SKM-1 treated with dmso at 0.1 percent for 144 hours (cell line): ENCODE data around the gene TNP1.

Experiments
- DNase-seq: peaks from one replicate; lab custom pipeline; 2025; ENCODE audit not compliant: unreplicated experiment; lab: John Stamatoyannopoulos, UW

TNP1 gene

DNA sequence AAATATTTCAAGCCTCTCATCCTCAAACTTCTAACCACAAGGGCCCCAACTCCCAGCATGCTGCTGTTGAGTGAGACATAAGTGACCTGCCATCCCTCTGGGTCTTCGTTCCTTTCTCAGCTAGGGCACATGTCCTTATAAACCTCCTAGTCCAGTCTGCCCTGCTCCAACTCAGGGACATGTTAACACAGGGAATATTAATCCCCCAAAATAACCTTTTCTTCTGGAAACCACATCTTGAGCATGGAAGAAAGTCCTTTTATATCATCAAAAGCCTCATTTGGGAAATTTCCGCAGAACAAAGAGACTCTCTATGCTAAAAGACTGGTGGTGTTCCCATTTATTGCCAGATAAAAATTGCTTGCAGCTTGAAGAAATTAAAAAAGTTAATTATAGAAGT, 14.4 kb downstream of the TNP1 start:
- DNase-seq = no peak

DNA sequence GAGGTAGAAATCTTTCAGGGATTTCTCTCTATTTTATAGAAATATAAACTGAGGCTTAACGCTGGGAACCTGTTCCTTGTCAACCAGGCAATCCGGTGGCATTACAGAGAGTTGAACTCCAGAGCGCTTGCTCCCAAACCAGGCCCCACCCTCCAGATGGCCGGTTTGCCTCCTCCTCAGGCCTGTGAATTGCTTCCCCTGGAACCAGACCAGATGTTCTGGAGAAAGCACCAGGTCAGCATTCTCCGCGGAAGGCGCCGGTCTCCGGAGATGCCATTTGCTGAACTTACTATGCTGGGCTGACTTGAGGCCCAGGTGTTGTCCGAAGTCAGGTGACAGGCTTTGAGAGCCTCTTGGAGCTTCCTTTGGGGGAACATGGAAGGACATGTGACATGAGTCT, 17.2 kb downstream of the TNP1 start:
- DNase-seq = no peak

DNA sequence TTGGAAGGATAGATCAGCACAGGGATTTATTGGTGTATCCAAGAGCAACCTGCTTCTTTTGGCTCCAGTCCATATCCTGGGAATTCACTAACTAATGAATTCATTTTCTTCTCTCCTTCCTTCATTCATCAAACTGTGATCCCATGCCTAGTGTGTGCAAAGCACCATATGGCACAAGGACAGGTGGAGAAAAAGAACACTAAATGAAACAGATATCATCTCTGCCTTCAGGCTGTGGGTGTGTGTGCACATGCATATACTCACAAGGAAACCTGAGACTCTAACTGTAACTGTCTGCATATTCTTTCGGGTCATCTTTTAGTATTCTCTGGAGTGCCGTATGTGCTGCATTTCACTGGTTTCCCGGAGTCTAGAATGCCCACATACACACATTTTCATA, 20.2 kb downstream of the TNP1 start:
- no peak for DNase-seq

DNA sequence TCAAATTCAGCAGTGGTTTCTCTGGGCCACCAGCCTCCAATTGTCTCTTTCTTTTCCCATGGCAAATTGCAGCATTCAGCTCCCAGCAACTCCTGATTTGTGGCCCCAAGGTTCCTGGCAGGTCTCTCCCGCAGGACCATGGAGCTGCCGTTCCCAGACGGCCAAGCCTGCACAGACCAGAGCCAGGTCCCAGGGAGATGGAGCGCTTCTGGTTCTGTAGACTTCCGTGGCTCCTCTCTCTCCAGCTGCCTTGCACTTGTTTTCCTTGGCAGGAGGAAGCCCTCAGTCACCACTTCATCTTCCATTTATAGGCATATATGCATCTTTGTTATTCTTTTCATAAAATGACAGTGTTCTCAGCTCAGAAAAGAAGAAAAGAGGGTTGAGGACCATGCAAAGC, 21.7 kb downstream of the TNP1 start:
- no peak for DNase-seq

DNA sequence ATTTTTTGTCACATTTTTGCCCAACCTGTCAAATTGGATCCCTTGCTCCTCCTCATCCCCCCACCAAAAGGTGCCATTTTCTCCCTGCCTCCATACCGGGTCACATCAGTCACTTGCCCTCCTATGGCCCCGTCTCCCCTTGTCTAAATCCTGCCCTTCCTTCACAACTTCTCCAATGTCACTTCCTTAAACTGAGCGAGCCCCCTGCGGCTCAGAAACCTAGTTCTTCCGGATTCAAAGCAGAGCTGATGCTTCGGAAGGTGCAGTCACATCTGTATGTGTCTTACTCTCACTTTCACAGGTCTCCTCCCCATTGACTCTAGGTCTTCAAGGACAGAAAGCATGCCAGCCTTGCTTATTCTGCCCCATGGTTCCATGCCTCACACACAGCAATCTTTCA, 22.1 kb downstream of the TNP1 start:
- DNase-seq = no peak

DNA sequence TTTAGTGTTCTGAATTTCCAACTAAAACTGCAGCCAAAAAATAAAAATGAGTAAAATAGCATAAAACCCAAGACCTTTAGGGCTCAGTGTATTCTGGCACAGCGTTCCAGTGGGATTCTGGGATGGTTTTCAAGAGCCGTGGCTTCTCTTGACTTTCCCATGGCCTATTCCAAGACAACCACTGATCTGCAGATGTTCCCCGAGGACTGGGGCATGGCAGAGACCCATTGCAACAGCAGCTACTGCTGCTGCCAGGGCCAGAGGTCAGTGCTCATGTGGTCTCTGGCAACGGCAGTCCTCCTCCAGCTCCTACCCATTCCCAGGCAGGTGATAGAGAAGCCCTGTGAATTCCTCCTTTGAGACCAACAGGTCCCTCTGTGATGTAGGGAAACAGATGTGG, 26.8 kb downstream of the TNP1 start:
- DNase-seq = no peak

DNA sequence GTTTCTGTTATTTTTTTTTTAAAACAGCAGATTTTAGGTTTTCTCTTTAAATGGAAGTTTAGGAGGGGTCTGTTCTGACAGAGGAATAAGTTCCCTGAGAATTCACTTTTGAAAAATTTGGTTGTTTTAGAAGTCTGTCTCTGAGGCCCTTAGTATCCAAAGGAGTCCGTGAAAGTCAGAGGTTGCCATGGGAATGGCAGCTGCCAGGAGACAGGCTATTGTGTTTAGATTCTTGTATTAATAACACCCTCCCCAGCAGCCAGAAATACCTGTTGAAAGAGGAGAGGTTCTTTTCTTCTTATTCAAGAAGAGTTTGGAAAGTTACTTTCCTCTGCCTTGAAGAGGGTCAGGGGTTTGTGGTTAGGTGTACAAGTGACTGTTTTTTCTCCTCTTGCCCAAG, 29.5 kb downstream of the TNP1 start:
- no peak for DNase-seq

DNA sequence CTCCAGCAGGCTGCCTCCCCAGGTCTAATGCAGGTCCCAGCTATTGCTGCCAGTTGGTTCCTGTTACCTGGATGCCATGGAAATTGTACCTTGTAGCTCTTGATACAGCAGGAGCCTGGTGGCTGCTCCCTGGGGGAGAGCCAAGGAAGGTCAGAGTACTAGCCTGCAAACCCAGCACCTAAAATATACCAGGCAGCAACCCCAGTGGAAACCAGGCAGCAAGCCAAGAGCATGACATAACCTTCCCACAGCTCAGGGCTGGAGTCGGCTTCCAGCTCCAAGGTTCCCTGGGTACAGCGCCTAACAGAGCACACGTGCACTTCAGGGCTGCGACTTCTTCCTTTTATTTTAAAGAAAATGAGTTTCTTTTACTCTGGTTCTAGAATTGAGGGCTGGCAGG, 30.3 kb downstream of the TNP1 start:
- DNase-seq = no peak

DNA sequence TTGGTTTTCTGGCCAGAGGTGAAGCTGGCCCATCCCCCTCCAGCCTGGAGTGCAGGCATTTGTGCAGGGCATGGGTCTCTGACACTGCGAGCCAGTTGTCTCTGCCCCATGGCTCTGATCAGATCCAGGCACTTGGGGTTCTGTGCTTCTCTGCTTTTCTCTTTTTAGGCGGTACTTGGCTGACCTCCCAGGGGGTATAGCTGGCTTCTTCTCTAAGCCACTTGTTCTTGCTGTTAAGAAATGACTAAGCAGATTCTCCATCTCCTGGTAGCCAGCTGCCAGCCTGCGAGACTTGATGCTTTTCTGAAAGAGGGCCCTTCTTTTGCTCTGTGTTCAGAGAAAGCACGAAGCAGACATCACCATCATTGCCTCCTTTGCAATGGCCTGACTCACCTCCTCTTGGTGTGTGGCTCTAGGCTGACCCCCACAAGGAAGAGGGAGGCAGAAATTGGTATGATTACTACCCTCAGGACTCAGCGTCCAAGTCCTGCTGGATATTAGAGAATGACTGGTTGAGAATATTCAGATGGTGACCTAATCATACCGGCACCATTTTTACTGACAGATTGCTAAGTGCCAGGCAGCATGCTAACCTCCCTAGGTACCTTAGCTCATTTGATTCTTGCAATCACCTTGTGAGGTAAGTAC, 32.7 kb downstream of the TNP1 start:
- DNase-seq = no peak

DNA sequence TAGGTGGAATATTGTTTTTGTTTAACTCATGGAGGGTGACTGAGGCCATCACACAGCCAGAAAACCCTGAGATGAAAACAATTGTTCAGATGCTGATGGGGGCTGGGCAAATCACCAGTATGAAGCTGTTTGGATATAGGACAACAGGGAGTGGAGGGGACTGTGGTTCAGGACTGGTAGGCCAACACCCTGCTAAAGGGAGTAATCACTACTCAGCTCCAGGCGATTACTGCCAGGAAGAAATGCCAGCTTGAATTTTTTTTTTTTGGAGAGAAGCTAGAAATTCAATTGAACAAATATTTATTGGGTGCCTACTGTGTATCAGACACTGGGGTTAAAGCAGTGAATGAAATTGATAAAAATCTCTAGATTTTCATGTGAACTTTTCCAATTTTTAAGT, 37.4 kb downstream of the TNP1 start:
- DNase-seq = no peak

DNA sequence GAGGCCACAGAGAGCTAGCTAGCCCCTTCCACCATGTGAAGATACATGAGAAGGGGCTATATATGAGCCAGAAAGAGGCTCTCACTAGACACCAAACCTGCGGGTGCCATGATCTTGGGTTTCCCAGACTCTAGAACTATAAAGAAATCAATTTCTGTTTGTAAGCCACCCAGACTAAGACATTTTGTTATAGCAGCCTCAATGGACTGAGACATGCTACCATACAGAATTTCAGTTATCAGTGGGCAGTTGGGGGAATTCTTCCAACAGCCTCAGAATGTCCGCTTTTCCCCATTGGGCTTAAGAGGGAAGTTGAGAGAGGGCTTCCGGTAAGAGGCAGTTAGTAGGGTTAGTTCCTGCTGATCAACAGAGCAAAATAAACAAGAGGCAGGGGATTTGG, 39.2 kb downstream of the TNP1 start:
- no peak for DNase-seq

DNA sequence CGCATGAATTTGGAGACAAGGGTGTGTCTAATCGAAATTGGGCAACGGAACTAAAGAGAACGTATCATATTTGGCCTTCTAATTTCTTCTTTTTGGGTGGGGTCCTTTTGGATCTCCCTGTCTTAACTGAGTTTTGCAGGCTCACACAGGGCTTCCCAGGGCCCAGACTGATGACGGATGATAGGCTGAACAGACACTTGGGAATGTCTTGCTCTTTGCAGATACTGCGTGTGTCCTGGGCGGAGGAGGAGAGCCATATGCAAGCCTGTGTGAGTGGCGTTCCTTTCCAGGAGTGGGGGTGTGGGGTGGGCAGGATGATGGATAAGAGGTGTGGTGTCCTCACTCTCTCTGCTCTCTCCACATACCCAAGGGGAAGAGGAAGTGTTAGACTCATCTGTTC, 40.1 kb downstream of the TNP1 start:
- no peak for DNase-seq

DNA sequence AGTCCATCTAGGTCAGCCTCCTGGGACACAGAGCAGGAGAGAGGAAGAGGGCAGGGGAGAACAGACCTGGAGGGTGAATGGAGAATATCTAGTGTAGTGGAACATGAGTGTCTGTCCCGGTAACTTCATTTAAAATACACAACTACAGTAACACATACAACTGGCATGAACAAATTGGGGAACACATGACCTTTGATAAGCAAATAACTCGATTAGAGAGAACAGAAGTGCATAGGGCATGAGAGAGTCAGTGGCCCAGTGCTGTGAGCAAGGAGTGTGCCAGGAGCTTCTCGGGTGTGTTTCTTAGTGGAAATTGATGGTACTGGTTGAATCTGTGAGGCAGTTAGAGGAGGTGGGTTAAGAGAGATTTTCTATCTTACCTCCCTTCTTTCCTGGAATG, 40.8 kb downstream of the TNP1 start:
- no peak for DNase-seq

DNA sequence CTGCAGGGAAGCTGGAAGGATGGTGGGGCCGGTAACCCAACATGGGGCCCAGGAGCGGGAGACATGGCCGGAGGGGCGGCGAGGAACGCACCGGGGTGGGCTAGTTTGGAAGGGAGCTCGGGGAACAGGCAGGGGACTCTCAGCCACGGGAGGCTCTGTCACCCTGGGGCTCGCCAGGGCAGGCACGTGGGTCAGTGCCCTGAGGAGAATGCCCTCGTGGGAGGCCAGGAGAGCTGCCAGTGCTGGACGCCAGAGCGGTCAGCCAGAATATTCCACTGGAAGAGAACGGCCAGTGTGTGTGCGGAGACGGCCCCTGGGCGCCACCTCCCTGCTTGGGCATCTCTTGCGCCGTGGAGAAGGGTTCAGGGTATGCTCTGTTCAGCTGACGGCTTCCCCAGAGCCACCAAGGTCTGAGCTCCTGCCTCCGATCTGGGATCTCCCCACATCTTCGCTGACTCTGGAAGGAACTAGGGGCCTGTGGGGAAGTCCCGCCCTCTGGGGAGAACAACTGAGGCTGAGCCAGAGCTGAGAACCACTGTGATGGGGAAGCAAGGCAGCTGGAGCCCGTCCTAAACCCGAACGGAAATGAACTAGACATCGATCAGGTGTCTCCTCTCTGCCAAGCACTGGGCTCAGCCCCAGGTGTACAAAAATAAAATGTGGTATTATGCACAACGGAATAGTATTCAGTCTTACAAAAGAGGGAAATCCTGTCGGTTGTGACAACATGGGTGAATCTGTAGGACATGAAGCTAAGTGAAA, 49.3 kb downstream of the TNP1 start:
- no peak for DNase-seq
